Endothelial cell of umbilical vein (primary cell): ENCODE data around the gene POLE4.

Source experiments
- CTCF ChIP-seq, 2 donors: IDR thresholded peaks; 1 replicate in 1 of 2; 2 replicates in 1 of 2; pipeline ENCODE4 v1.5.1; 2011; ENCODE audit warnings: low read length in 2 of 2, mild to moderate bottlenecking in 2 of 2, moderate library complexity in 2 of 2, control low read depth in 1 of 2, inconsistent platforms in 1 of 2, low read depth in 1 of 2; ENCODE audit not compliant: insufficient read depth in 1 of 2; ENCODE audit errors: extremely low read depth in 1 of 2
- EZH2 ChIP-seq: IDR thresholded peaks from 2 replicates; pipeline ENCODE4 v1.6.1; 2012; ENCODE audit warnings: borderline replicate concordance, low read depth, mild to moderate bottlenecking, moderate library complexity, low read length, inconsistent platforms; ENCODE audit not compliant: severe bottlenecking
- FOS ChIP-seq: IDR thresholded peaks from 2 replicates; pipeline ENCODE4 v1.6.1; 2011; ENCODE audit warnings: mild to moderate bottlenecking, low read length, moderate library complexity, borderline replicate concordance; ENCODE audit not compliant: insufficient read depth
- GATA2 ChIP-seq: IDR thresholded peaks from 2 replicates; pipeline ENCODE4 v1.7.0; 2011; ENCODE audit warnings: low read depth, mild to moderate bottlenecking, moderate library complexity, mixed read lengths, low read length; ENCODE audit not compliant: insufficient read length, insufficient read depth
- JUN ChIP-seq: IDR thresholded peaks from 2 replicates; pipeline ENCODE4 v1.6.1; 2011; ENCODE audit warnings: borderline replicate concordance, low read depth; ENCODE audit not compliant: insufficient read length, insufficient read depth
- MYC ChIP-seq: IDR thresholded peaks from one replicate; pipeline ENCODE4 v1.6.1; 2011; ENCODE audit warnings: mild to moderate bottlenecking, low read depth, low read length
- POLR2A ChIP-seq: IDR thresholded peaks from 2 replicates; pipeline ENCODE4 v1.6.1; 2012; ENCODE audit warnings: low read depth, mild to moderate bottlenecking, control low read depth, low read length
- POLR2AphosphoS5 ChIP-seq: IDR thresholded peaks from 2 replicates; pipeline ENCODE4 v1.6.1; 2012; ENCODE audit warnings: low read depth, mild to moderate bottlenecking, control low read depth, low read length, moderate library complexity; ENCODE audit not compliant: insufficient read depth
- TF ChIP-seq, protein P1 (sequence below): IDR thresholded peaks from 2 replicates; pipeline ENCODE4 v1.6.1; 2011; ENCODE audit not compliant: insufficient read depth, insufficient read length

GRCh38 chr2:74910245-74910644, 48.2 kb upstream of the POLE4 start:
- no peak for TF ChIP-seq CTCF (IDR thresholded peaks at IDR 0.05; ENCODE audit: extremely low read depth in 1 of 2, insufficient read depth in 1 of 2, low read depth in 1 of 2, low read length in 2 of 2)
- TF ChIP-seq POLR2AphosphoS5: no peak
- no peak for TF ChIP-seq MYC
- TF ChIP-seq POLR2A: no peak
- TF ChIP-seq FOS: no peak
- no peak for TF ChIP-seq EZH2
- no peak for TF ChIP-seq JUN
- TF ChIP-seq, protein P1, sequence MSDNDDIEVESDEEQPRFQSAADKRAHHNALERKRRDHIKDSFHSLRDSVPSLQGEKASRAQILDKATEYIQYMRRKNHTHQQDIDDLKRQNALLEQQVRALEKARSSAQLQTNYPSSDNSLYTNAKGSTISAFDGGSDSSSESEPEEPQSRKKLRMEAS: no peak
- TF ChIP-seq GATA2: no peak
